Omental fat pad (tissue), 4 donors: Measurements from ENCODE around the gene OTOF. TPM values are rescaled to one million over a fixed set of nuclear protein-coding genes. Genes with fewer than 3 reads are reported as not detected.

Experiments used
- ATAC-seq: fragments of 150-250 bp; one replicate; pipeline ENCODE4 v1.9.1; 2016; ENCODE audit warnings: mild to moderate bottlenecking, moderate library complexity; ENCODE audit not compliant: low FRiP score
- DNase-seq: peaks from one replicate; pipeline ENCODE4 v3.0.0-alpha.2; 2019; ENCODE audit warnings: low spot score
- CTCF ChIP-seq, 3 donors: fragments of 450-650 bp; IDR thresholded peaks; one replicate each; pipeline ENCODE4 v1.5.1; 2016 to 2017; ENCODE audit warnings: antibody characterized with exemption in 3 of 3, mild to moderate bottlenecking in 3 of 3, moderate library complexity in 2 of 3
- total RNA-seq, 4 donors: library from RNA; depleted of rRNA; stranded (reverse); fragments of >200 nt; gene quantifications; one replicate each; pipeline ENCODE4 v1.1.0, GENCODE V29; 2016

OTOF gene
- total RNA-seq, 4 donors from 2014 or later, result 0.06 TPM; not detected in 3

- no peak for TF ChIP-seq CTCF (IDR thresholded peaks at IDR 0.05)
- ATAC-seq (no peak), DNase-seq (no peak)
Observed at GRCh38 chr2:26410764-26411243, 67.1 kb downstream of the OTOF start.

- DNase-seq (no peak), ATAC-seq (no peak)
- no peak for TF ChIP-seq CTCF (IDR thresholded peaks at IDR 0.05)
Observed at GRCh38 chr2:26409785-26410184, 68.1 kb downstream of the OTOF start.

DNA sequence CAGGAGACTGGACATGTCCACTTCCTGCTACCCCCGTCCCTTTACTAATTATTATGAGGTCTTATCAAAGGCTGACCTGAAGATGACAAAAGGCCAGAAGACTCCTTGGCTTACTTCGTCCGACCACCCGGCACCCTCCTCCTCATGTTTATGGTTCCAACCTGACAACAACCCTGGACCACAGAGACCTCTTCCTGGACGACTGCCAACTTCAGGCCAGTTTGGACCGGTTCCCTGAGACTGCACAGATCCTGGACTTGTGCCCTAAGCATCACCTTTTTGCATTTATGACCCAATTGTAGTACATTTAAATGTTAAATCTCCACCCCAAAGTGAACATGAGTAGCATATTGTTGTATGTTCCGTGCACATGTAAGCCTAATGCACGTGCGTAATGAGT lies 70.4 kb downstream of the OTOF start:
- no peak for ATAC-seq
- no peak for TF ChIP-seq CTCF (IDR thresholded peaks at IDR 0.05)
- DNase-seq, result no peak

Other genes with a start within 250 kb of the OTOF start
- 100 to 1,000 TPM; 144 to 196 (median 159) TPM for gene HADHA, start 233.5 kb downstream of the OTOF start, total RNA-seq
- 100 to 1,000 TPM; 130 to 213 (median 167) TPM for gene HADHB, start 233.2 kb downstream of the OTOF start, total RNA-seq
- 10 to 100 TPM in 2 of 4 donors, 1 to 10 TPM in 2; 8.3 to 26.3 (median 14.0) TPM for gene SELENOI, start 132.0 kb downstream of the OTOF start, total RNA-seq
- gene ADGRF3, start 131.3 kb downstream of the OTOF start, total RNA-seq, result under 1 TPM in 1 of 4 donors, not detected in 3; 0.09 TPM
- not detected for gene DRC1, start 76.2 kb downstream of the OTOF start, total RNA-seq
- gene CIB4, start 163.2 kb upstream of the OTOF start, total RNA-seq, result not detected
- 1 to 10 TPM; 1.6 to 7.7 (median 3.5) TPM for gene KCNK3, start 214.6 kb upstream of the OTOF start, total RNA-seq